Activated B cell treated with CpG ODN at 0.5 μM for 24 hours (primary cell): ENCODE results near the gene PDCD6IP. TPM values are rescaled to one million over a fixed set of nuclear protein-coding genes. Genes with fewer than 3 reads are reported as not detected.

Source experiments
- ATAC-seq: fragments of 200-7000 bp; cut with Tn5 transposase; one replicate; pipeline ENCODE4 v1.10.0; 2021; ENCODE audit warnings: low read depth, mild to moderate bottlenecking, moderate library complexity
- CTCF ChIA-PET: fragments of 350-600 bp; sonication (Branson Sonifier 250); formaldehyde crosslinking; loops from one replicate; lab custom pipeline; 2021; ENCODE audit warnings: antibody characterized with exemption; lab: Charles Lee
- POLR2A ChIA-PET: fragments of 350-600 bp; sonication (Branson Sonifier 250); formaldehyde crosslinking; loops from one replicate; lab custom pipeline; 2021; ENCODE audit warnings: antibody characterized with exemption; lab: Charles Lee
- DNase-seq: peaks from one replicate; pipeline ENCODE4 v3.0.0; 2022
- H3K27ac Mint-ChIP-seq: one replicate; pipeline ENCODE4 v1.8.0; 2020; ENCODE audit warnings: mixed read lengths
- H3K27me3 Mint-ChIP-seq: one replicate; pipeline ENCODE4 v1.8.0; 2021; ENCODE audit warnings: mixed read lengths
- H3K36me3 Mint-ChIP-seq: one replicate; pipeline ENCODE4 v1.8.0; 2021; ENCODE audit warnings: low read depth, mixed read lengths
- H3K4me1 Mint-ChIP-seq: one replicate; pipeline ENCODE4 v1.8.0; 2021; ENCODE audit warnings: mixed read lengths
- H3K4me3 Mint-ChIP-seq: one replicate; pipeline ENCODE4 v1.8.0; 2020; ENCODE audit warnings: mild to moderate bottlenecking, mixed read lengths
- H3K9me3 Mint-ChIP-seq: one replicate; pipeline ENCODE4 v1.8.0; 2020; ENCODE audit warnings: mixed read lengths
- CTCF ChIP-seq: fragments of 200-600 bp; IDR thresholded peaks from one replicate; pipeline ENCODE4 v1.8.0; 2022; ENCODE audit warnings: antibody characterized with exemption, mild to moderate bottlenecking
- intact Hi-C: fragments of 100-400 bp; cut with micrococcal nuclease; formaldehyde crosslinking; loops from one replicate; pipeline ENCODE4 v1.15.1; 2024
- total RNA-seq: library from RNA; stranded (reverse); gene quantifications from 2 replicates; pipeline ENCODE4 v1.2.3, GENCODE V29; 2022

Gene PDCD6IP
- total RNA-seq, 1 donor from 2014 or later, result 237 TPM

GRCh38 chr3:33914212-33914611 is 115.8 kb downstream of the PDCD6IP start:
- Mint-ChIP-seq H3K4me1 (peaks cover 2% of the 10 kb centered on the region), H3K36me3 (no peaks in the 10 kb centered on the region), H3K27ac (no peak overlapping the region), H3K9me3 (no peaks in the 10 kb centered on the region), H3K4me3 (no peak overlapping the region), H3K27me3 (peaks cover 2% of the 10 kb centered on the region)
- ATAC-seq (no peak), DNase-seq (no peak)
- intact Hi-C loops, result no loop called here
- ChIA-PET POLR2A (no interaction called here), CTCF (no interaction called here)
- TF ChIP-seq CTCF, result no peak

GRCh38 chr3:33914731-33915379 is 116.4 kb downstream of the PDCD6IP start:
- intact Hi-C loops, result no loop called here
- ATAC-seq, result no peak
- H3K36me3 Mint-ChIP-seq, result no peaks in the 10 kb centered on the region
- H3K27me3 Mint-ChIP-seq, result peaks cover 1% of the 10 kb centered on the region
- no peak overlapping the region for H3K4me3 Mint-ChIP-seq
- CTCF ChIA-PET, result interaction anchor here (1.3 to 1.8 kb wide), 2 partner anchors 32 to 769 kb away, joined by 5 to 7 read pairs; no protein-coding TSS in a partner anchor
- POLR2A ChIA-PET, result no interaction called here
- DNase-seq, result no peak
- peaks cover 2% of the 10 kb centered on the region for H3K4me1 Mint-ChIP-seq
- H3K27ac Mint-ChIP-seq, result no peak overlapping the region
- TF ChIP-seq CTCF, result no peak
- no peaks in the 10 kb centered on the region for H3K9me3 Mint-ChIP-seq

GRCh38 chr3:33915796-33916546 is 117.5 kb downstream of the PDCD6IP start:
- CTCF ChIA-PET, result interaction anchor here (1.0 to 1.8 kb wide), 3 partner anchors 33 to 1993 kb away, joined by 5 to 7 read pairs (median 5); no protein-coding TSS in a partner anchor
- intact Hi-C loops, result no loop called here
- TF ChIP-seq CTCF, result no peak

GRCh38 chr3:33918126-33918756 is 119.8 kb downstream of the PDCD6IP start:
- Mint-ChIP-seq H3K9me3 (no peaks in the 10 kb centered on the region), H3K27me3 (no peaks in the 10 kb centered on the region), H3K36me3 (no peaks in the 10 kb centered on the region), H3K4me3 (no peak overlapping the region), H3K27ac (no peak overlapping the region), H3K4me1 (peaks cover 2% of the 10 kb centered on the region)
- no peak for TF ChIP-seq CTCF
- no peak for ATAC-seq
- DNase-seq, result no peak
- CTCF ChIA-PET, result no interaction called here
- POLR2A ChIA-PET, result no interaction called here
- intact Hi-C loops, result no loop called here

More at GRCh38 chr3:33915796-33916546, 117.5 kb downstream of the PDCD6IP start:
- no peak overlapping the region for H3K27ac Mint-ChIP-seq
- peaks cover 2% of the 10 kb centered on the region for H3K4me1 Mint-ChIP-seq
- POLR2A ChIA-PET, result no interaction called here
- H3K4me3 Mint-ChIP-seq, result no peak overlapping the region
- no peaks in the 10 kb centered on the region for H3K9me3 Mint-ChIP-seq
- no peaks in the 10 kb centered on the region for H3K27me3 Mint-ChIP-seq
- no peaks in the 10 kb centered on the region for H3K36me3 Mint-ChIP-seq
- DNase-seq (no peak), ATAC-seq (no peak)

Other genes starting within 250 kb of the PDCD6IP start
- 73.3 and 85.8 TPM in 2 replicates for gene CLASP2, start 80.4 kb upstream of the PDCD6IP start, total RNA-seq